GM21381 (cell line): Measurements from ENCODE around the gene APOE.
"Not testable (repeated sequence)": the region's sequence is repeated elsewhere in the genome, so short reads cannot be mapped to it uniquely, and the experiment has no call there.

Experiments
- ATAC-seq: cut with Tn5 transposase; IDR thresholded peaks from one replicate; pipeline ENCODE4 v1.9.1; 2021; ENCODE audit warnings: mild to moderate bottlenecking, moderate library complexity; ENCODE audit not compliant: unreplicated experiment

APOE gene

GRCh38 chr19:44883922-44884321 lies 21.7 kb upstream of the APOE start:
- no peak for ATAC-seq

- no peak for ATAC-seq
Observed at GRCh38 chr19:44884566-44884965, 21.0 kb upstream of the APOE start.

- ATAC-seq, result no peak
Observed at GRCh38 chr19:44886141-44886540, 19.5 kb upstream of the APOE start.

- ATAC-seq, result no peak
Observed at GRCh38 chr19:44887648-44888047, 17.9 kb upstream of the APOE start.

GRCh38 chr19:44888335-44888734 lies 17.3 kb upstream of the APOE start:
- ATAC-seq, result not testable (repeated sequence)

- no peak for ATAC-seq
Observed at GRCh38 chr19:44889830-44890365, 15.7 kb upstream of the APOE start.

GRCh38 chr19:44890366-44891015 lies 15.1 kb upstream of the APOE start:
- ATAC-seq, result peak; percentile 73

GRCh38 chr19:44891016-44891882 lies 14.3 kb upstream of the APOE start, which contains the start of gene TOMM40:
TSS of gene TOMM40 (plus strand) at chr19:44891254. CDS start at chr19:44891416, 162 bp downstream.
- ATAC-seq, result peak; percentile 68

- ATAC-seq, result no peak
Observed at GRCh38 chr19:44892932-44893331, 12.7 kb upstream of the APOE start.

- ATAC-seq, result no peak
Observed at GRCh38 chr19:44893332-44894051, 12.1 kb upstream of the APOE start.

- ATAC-seq, result no peak
Observed at GRCh38 chr19:44894052-44894400, 11.6 kb upstream of the APOE start.

- ATAC-seq, result no peak
Observed at GRCh38 chr19:44894946-44895345, 10.7 kb upstream of the APOE start.

GRCh38 chr19:44897835-44898234 lies 7.8 kb upstream of the APOE start:
- no peak for ATAC-seq

GRCh38 chr19:44900328-44901244 lies 5.0 kb upstream of the APOE start:
- ATAC-seq, result no peak

GRCh38 chr19:44903216-44903601 lies 2.4 kb upstream of the APOE start:
- ATAC-seq, result no peak

GRCh38 chr19:44903602-44904425 lies 1.8 kb upstream of the APOE start:
- ATAC-seq, result no peak

- ATAC-seq, result no peak
Observed at GRCh38 chr19:44904426-44904994, 1.1 kb upstream of the APOE start.

- no peak for ATAC-seq
Observed at GRCh38 chr19:44907613-44908012, 2.0 kb downstream of the APOE start.
